OCI-LY3 (cell line): ENCODE measurements around the gene UPF1.

Source experiments
- EZH2phosphoT487 ChIP-seq: fragments of 200-600 bp; shearing (Covaris generic); IDR thresholded peaks from 2 replicates; pipeline ENCODE4 v1.6.1; 2018; ENCODE audit warnings: antibody characterized with exemption, mixed run types, low read depth
- TF ChIP-seq, protein P1 (sequence below): fragments of 200-600, 300-600 bp; sonication (generic); IDR thresholded peaks from 2 replicates; pipeline ENCODE4 v1.5.1; 2014; ENCODE audit warnings: antibody characterized with exemption, low read length, low read depth

DNA sequence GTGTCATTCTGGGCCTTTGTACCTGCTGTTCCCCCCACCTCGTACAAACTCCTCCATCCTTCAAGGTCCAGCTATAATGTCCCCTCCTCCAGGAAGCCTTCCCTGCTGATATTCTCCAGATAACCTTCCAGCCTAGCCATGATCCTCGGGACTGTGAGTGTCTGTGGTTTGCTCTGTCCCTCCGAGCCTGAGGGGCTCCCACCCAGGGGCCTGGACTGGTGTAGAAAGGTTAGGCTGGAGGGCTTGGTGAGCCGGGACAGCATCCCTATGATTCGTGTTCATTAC, 37.8 kb upstream of the UPF1 start:
- TF ChIP-seq, protein P1, sequence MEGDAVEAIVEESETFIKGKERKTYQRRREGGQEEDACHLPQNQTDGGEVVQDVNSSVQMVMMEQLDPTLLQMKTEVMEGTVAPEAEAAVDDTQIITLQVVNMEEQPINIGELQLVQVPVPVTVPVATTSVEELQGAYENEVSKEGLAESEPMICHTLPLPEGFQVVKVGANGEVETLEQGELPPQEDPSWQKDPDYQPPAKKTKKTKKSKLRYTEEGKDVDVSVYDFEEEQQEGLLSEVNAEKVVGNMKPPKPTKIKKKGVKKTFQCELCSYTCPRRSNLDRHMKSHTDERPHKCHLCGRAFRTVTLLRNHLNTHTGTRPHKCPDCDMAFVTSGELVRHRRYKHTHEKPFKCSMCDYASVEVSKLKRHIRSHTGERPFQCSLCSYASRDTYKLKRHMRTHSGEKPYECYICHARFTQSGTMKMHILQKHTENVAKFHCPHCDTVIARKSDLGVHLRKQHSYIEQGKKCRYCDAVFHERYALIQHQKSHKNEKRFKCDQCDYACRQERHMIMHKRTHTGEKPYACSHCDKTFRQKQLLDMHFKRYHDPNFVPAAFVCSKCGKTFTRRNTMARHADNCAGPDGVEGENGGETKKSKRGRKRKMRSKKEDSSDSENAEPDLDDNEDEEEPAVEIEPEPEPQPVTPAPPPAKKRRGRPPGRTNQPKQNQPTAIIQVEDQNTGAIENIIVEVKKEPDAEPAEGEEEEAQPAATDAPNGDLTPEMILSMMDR: no peak
- TF ChIP-seq EZH2phosphoT487: no peak
